HG03432 (cell line): ENCODE results near the gene TTYH2.
"Not testable (repeated sequence)": the region's sequence is repeated elsewhere in the genome, so short reads cannot be mapped to it uniquely, and the experiment has no call there.

Source experiments
- ATAC-seq: cut with Tn5 transposase; IDR thresholded peaks from one replicate; pipeline ENCODE4 v1.9.1; 2021; ENCODE audit warnings: mild to moderate bottlenecking, moderate library complexity; ENCODE audit not compliant: unreplicated experiment

Gene TTYH2

GRCh38 chr17:74259667-74260524 is 46.5 kb downstream of the TTYH2 start:
- no peak for ATAC-seq

- ATAC-seq: no peak
These were observed 47.1 kb downstream of the TTYH2 start for GRCh38 chr17:74260525-74260850.

GRCh38 chr17:74262601-74263000 is 49.2 kb downstream of the TTYH2 start:
- ATAC-seq: no peak

GRCh38 chr17:74267054-74267453 is 53.7 kb downstream of the TTYH2 start:
- not testable (repeated sequence) for ATAC-seq

- ATAC-seq: no peak
These were observed 54.2 kb downstream of the TTYH2 start for GRCh38 chr17:74267579-74267978.

- ATAC-seq: no peak
These were observed 54.7 kb downstream of the TTYH2 start for GRCh38 chr17:74267987-74268499.

- ATAC-seq: no peak
These were observed 55.2 kb downstream of the TTYH2 start for GRCh38 chr17:74268558-74268957.

GRCh38 chr17:74270333-74270732 is 57.0 kb downstream of the TTYH2 start:
- no peak for ATAC-seq

GRCh38 chr17:74271281-74271680 is 57.9 kb downstream of the TTYH2 start:
- no peak for ATAC-seq

- ATAC-seq: no peak
These were observed 58.7 kb downstream of the TTYH2 start for GRCh38 chr17:74271901-74272561.

GRCh38 chr17:74272731-74273201 is 59.4 kb downstream of the TTYH2 start:
- no peak for ATAC-seq

GRCh38 chr17:74274060-74274708 is 60.8 kb downstream of the TTYH2 start, which contains the start of gene DNAI2:
DNAI2 (plus strand) TSS chr17:74274234; CDS start chr17:74281818, 7,584 bp downstream.
- no peak for ATAC-seq

GRCh38 chr17:74274709-74275340 is 61.5 kb downstream of the TTYH2 start:
- no peak for ATAC-seq

- no peak for ATAC-seq
These were observed 62.7 kb downstream of the TTYH2 start for GRCh38 chr17:74276051-74276476.

- ATAC-seq: no peak
These were observed 63.2 kb downstream of the TTYH2 start for GRCh38 chr17:74276541-74277009.

GRCh38 chr17:74277935-74278334 is 64.6 kb downstream of the TTYH2 start:
- no peak for ATAC-seq

- ATAC-seq: not testable (repeated sequence)
These were observed 66.2 kb downstream of the TTYH2 start for GRCh38 chr17:74279617-74280016.

- peak; percentile 67 for ATAC-seq
These were observed 66.7 kb downstream of the TTYH2 start for GRCh38 chr17:74280093-74280513.

GRCh38 chr17:74281799-74282198 is 68.4 kb downstream of the TTYH2 start:
- ATAC-seq: no peak

- not testable (repeated sequence) for ATAC-seq
These were observed 68.9 kb downstream of the TTYH2 start for GRCh38 chr17:74282274-74282586.
